Stimulated activated CD8-positive, alpha-beta memory T cell treated with anti-CD3 and anti-CD28 coated beads, Interleukin-15, amount 100 ng/mL, for 48 hours (primary cell): ENCODE measurements around the gene SLC16A11.
"Not testable (repeated sequence)": the region's sequence is repeated elsewhere in the genome, so short reads cannot be mapped to it uniquely, and the experiment has no call there.

Experiments
- DNase-seq, 2 donors: peaks; one replicate each; pipeline ENCODE4 v3.0.0-alpha.2; 2020; ENCODE audit warnings: low read depth in 2 of 2

The SLC16A11 gene, protein sequence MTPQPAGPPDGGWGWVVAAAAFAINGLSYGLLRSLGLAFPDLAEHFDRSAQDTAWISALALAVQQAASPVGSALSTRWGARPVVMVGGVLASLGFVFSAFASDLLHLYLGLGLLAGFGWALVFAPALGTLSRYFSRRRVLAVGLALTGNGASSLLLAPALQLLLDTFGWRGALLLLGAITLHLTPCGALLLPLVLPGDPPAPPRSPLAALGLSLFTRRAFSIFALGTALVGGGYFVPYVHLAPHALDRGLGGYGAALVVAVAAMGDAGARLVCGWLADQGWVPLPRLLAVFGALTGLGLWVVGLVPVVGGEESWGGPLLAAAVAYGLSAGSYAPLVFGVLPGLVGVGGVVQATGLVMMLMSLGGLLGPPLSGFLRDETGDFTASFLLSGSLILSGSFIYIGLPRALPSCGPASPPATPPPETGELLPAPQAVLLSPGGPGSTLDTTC

GRCh38 chr17:7043497-7044198 is at the start of gene SLC16A11:
Gene SLC16A11, minus strand, starts transcription at chr17:7044092. Its CDS starts 579 bp downstream, at chr17:7043513.
- no peak for DNase-seq

GRCh38 chr17:7091311-7092005 is 47.6 kb upstream of the SLC16A11 start:
- DNase-seq, result not testable (repeated sequence)

GRCh38 chr17:7089570-7089969 is 45.7 kb upstream of the SLC16A11 start:
- DNase-seq, result not testable (repeated sequence)

DNA sequence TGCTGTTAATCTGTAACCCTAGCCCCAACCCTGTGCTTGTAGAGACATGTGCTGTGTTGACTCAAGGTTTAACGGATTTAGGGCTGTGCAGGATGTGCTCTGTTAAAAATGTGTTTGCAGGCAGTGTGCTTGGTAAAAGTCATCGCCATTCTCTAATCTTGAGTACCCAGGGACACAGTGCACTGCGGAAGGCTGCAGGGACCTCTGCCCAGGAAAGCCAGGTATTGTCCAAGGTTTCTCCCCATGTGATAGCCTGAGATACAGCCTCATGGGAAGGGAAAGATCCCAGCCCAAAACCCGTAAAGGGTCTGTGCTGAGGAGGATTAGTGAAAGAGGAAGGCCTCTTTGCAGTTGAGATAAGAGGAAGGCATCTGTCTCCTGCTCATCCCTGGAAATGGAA is 44.5 kb upstream of the SLC16A11 start:
- not testable (repeated sequence) for DNase-seq

DNA sequence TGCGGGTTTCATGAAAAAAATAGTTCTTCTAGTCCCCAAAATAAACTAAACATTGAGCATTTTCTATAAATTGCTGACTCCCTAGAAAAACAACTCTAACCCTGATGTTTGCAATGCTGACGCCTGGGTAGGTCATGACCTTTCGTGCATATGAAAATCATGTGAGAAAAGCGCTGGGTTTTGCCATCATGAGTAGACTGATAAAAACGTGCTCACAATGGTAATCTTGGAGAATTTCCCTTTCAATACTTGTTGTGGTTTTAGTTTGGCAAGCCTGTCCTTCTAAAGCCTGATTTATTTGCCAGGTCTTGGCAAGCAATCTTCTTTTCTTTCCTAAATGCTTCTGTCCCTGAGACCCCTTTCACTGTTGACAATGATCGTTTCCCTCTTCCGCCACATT is 40.2 kb upstream of the SLC16A11 start:
- DNase-seq, result no peak

DNA sequence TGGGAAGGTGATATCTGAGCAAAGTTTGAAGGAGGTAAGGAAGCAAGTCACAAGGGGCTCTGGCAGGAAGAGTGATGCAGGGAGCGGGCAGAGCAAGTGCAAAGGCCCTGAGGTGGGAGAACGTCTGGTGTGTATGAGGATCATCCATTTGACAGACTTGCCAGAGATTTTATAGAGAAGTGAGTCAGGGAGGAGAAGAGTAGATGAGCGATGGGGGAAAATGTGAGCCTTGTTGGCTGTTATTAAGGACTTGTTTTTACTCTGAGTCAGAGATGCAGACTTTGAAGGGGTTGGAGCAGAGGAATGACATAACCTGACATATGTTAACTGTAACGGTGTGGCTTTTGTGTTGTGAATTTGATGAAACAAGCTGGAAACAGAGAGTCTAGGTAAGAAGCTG is 39.7 kb upstream of the SLC16A11 start:
- no peak for DNase-seq

- DNase-seq, result no peak
These were observed 37.6 kb upstream of the SLC16A11 start for GRCh38 chr17:7081341-7082062.

DNA sequence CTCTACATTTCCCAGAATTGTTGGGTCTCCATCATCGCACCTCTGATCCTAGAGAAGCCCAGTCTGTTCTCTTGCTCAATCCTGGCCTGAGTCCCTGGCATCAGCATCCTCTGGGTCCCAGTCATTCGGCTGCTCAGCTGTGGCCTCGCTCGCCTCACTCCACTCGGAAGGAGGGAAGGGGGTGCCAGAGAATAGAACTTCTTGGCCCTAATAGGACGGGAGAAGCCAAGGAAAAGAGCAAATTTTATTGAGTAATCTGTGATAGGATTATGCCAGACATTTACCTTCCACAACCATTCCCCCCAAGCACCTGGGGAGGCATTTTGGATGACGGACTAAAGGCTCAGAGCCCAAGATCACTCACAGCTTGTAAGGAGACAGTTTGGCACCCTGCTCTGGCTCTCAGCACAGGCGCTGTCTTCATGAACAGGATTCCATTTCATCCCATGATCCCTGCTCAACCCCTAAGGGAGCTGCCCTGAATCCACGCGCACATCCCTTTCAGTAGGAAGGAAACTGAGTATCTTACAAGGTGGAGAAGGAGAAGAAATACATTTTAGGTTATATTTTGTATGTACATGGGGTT is 36.7 kb upstream of the SLC16A11 start:
- DNase-seq, result no peak

DNA sequence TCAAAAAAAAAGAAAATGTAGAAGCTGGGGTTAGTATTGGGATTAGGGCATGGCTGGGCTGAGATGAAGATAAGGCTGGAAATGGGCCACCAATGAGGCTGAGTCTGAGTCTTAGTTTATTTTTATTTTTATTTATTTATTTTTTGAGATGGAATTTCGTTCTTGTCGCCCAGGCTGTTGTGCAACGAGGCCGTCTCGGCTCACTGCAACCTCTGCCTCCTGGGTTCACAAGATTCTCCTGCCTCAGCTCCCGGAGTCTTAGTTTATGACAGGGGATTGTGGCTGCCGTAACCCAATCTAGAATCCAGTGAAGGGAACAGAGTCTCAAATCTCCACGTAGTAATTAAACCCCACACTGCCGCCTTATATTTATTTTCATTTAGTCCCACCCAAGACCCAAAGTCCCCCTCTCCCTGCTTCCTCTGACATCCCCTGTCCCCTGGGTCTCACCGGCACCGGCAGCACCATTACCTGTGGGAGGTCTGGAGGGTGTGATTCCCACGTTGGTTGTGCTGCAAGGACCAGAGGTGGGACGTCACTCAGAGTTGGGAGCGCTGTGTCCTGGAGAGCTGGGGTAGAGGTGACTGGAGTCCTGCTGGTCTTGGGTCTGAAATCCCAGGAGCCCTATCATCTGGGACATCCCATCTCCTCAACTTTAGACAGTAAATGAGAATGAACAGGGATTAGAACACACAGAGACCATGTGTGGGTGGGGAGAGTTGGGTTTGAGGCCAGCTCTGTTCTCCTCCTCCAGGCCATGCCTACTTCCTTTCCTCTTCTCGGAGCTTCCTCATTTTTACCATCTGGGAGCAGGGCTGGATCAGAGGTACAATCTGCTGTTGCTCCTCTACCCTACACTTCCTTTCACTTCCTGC is 35.9 kb upstream of the SLC16A11 start, which contains the start of gene CLEC10A:
Gene CLEC10A, minus strand, starts transcription at position 671 of the 875 bp plus-strand sequence. CDS start 1,439 bp downstream, outside the sequence.
- no peak for DNase-seq

DNA sequence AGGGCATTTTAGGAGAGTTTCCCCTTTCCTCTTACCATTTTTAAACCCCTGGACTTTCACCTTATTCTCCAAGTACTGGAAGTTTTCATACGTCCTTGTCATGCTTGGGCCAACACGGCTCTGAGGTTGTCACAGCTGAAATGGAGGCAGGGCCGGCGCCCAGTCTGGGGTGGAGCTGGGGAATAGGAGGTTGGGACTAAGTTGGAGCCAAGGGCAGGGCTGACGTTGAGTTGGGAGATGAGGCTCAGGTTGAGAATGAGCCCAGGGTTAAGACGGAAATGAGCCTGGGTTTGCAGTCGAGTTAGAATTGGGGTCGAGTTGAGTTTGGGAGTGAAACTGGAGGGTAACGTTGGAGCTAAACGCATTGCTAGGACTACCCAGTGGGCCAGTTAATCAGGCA is 34.8 kb upstream of the SLC16A11 start:
- DNase-seq, result no peak

DNA sequence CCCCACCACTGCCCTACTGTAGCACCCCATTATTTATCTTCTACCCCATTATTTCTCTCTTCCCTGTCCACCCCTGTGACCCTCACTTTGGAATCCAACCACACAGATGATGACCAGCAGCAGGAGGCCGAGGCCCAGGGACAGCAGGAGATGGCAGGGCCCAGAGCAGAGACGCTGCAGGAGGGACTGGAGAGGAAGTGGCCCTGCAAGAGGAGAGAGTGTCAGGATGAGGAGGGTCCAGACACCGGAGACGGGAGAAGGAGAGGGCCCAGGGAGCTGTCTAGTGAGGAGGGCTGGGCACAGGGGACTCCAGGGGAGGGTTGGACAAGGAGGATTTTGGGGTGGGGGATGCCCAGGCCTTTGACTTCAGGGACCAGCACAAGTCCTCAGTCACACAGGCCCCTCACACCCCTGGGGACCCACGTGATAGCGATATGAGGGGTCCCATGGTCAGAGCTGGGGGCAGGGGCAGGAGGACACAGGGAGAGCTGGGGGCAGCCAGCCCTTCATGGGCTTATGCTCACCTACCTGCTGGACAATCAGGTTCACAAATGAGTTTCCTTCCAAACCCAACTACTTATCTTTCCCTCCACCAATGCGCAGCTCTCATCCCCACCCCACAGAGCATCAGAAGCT is 34.1 kb upstream of the SLC16A11 start:
- DNase-seq, result no peak

GRCh38 chr17:7074931-7075330 is 31.0 kb upstream of the SLC16A11 start:
- no peak for DNase-seq

- no peak for DNase-seq
These were observed 28.5 kb upstream of the SLC16A11 start for GRCh38 chr17:7072406-7072805.

DNA sequence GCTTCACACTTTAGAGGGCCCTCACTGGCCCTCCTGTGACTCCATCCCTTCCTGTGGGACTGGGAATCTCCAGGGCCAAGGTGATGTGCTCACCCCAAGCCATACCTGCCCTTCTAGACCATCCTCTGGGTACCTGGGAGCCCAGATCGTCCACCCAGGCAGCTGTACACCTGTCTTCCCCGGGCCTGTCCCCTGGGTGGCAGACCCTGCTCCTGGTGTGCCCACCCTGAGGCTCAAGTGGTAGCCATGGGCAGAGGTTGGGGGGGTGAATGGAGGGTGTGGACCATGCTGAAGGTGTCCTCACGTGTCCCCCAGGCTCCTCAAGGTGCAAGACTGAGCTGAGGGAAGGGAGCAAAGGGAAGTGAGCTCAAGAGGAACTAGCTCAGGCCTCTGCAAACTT is 26.8 kb upstream of the SLC16A11 start:
- no peak for DNase-seq

DNA sequence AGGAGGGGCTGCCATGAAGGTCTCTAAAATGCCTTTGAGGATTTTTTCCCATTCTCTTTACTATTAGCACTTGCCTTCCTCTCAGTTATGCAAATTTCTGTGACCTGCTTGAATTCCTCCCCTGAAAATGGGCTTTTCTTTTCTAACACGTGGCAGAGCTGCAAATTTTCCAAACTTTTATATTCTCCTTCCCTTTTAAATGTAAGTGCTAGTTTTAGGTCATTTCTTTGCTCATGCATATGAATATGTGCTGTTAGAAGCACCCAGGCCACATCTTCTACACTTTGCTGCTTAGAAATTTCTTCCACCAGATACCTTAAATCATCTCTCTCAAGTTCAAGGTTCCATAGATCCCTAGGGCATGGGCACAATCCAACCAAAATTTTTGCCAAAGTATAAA is 24.4 kb upstream of the SLC16A11 start:
- no peak for DNase-seq

- DNase-seq, result no peak
These were observed 23.3 kb upstream of the SLC16A11 start for GRCh38 chr17:7067198-7067597.

GRCh38 chr17:7064261-7064660 is 20.4 kb upstream of the SLC16A11 start:
- no peak for DNase-seq

DNA sequence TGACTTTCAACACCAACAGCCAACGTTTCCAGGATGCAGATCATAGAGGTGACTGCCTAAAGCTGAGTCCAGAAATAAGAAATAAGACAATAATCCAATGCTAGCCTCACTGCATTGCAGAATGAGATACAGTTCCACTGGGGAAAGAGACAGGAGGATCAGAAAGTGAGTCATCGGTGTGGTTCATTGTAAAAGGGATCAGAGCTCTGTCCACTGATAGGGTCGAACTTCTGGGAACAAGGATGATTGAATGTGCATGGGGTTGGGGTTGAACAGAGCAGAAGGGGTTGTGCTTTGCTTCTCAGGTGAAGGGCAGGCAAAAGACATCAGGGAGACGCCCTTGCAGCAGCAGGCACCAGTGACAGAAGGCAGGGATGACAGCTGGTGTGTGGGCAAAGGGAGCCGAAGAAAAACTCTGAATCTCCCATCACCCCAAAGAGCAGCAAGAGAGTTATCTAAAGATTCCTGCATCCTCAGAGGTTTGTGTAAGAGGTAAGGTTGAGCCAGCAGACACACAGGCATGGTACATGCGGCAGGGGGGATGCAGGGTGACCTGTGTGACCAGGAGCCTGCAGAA is 19.7 kb upstream of the SLC16A11 start:
- DNase-seq, result no peak

- no peak for DNase-seq
These were observed 16.4 kb upstream of the SLC16A11 start for GRCh38 chr17:7060165-7060891.
